ENCODE measurements around the gene DCDC2C. TPM values are rescaled to one million over a fixed set of nuclear protein-coding genes. Genes with fewer than 3 reads are reported as not detected.

The DCDC2C gene
- total RNA-seq, 2 donors from 2014 or later = 5.9 TPM; not detected in 1

DNA sequence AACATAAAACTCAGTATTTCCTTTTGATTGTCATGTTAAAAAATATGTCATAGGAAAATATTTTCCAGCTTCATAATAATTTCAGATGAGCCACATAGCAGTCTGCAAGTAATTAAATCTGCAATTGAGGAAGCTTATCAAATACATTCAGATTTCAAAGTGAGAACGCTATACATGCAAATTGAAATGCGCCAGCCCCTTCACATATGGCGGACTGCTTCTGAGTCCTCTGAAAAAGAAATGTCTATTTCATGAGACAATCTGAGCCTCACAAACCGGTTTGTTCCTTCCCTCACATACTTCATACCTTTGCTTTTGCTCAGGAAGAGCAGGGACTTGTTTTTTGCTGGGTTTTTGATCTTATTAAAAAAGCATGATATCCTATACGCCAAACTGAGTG lies 2.3 kb upstream of the DCDC2C start:
- 76% methylated on average over 5 of the region's 5 CpGs for WGBS

DNA sequence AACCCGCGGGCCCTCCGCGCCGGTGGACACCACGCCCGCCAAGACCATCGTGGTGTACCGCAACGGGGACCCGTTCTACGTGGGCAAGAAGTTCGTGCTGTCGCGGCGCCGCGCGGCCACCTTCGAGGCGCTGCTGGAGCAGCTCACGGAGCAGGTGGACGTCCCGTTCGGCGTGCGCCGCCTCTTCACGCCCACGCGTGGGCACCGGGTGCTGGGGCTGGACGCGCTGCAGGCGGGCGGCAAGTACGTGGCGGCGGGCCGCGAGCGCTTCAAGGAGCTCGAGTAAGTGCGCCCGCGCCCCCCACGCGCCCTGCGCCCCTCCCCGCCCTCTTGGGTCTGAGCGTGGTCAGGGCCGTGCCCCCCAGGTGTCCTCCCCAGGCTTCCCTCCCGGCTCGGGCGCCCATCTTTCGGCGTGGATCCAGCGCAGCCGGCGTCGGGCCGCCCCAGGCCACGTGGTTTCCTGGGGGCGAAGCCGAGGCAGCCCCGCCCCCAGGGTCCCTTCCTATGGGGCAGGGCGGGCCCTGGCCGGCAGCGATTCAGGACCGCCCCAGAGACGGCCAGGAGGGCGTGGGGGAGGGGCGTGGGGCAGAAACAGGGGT lies 481 bp downstream of the DCDC2C start:
- 25% methylated on average over 29 of the region's 73 CpGs for WGBS
- Histone ChIP-seq H3K27ac (no peak overlapping the region), H3K4me3 (peak overlapping the region in 1 of 2 donors; percentile 8), H3K27me3 (replicated peaks; ENCODE audit: insufficient read depth) (peaks cover 11% of the 10 kb centered on the region), H3K36me3 (no peaks in the 10 kb centered on the region), H3K4me1 (replicated peaks) (no peaks in the 10 kb centered on the region), H3K9me3 (no peaks in the 10 kb centered on the region)
- DNase-seq (ENCODE audit: low spot score) = no peak
- TF ChIP-seq, protein P1, sequence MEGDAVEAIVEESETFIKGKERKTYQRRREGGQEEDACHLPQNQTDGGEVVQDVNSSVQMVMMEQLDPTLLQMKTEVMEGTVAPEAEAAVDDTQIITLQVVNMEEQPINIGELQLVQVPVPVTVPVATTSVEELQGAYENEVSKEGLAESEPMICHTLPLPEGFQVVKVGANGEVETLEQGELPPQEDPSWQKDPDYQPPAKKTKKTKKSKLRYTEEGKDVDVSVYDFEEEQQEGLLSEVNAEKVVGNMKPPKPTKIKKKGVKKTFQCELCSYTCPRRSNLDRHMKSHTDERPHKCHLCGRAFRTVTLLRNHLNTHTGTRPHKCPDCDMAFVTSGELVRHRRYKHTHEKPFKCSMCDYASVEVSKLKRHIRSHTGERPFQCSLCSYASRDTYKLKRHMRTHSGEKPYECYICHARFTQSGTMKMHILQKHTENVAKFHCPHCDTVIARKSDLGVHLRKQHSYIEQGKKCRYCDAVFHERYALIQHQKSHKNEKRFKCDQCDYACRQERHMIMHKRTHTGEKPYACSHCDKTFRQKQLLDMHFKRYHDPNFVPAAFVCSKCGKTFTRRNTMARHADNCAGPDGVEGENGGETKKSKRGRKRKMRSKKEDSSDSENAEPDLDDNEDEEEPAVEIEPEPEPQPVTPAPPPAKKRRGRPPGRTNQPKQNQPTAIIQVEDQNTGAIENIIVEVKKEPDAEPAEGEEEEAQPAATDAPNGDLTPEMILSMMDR (IDR thresholded peaks at IDR 0.05) = no peak
- no peak for TF ChIP-seq POLR2A (IDR thresholded peaks at IDR 0.05)
- no peak for TF ChIP-seq POLR2AphosphoS5 (IDR thresholded peaks at IDR 0.05)
- intact Hi-C loops (cut with DNase I) = no loop called here

More for the DNA sequence above, 2.3 kb upstream of the DCDC2C start:
- Histone ChIP-seq H3K27ac (no peak overlapping the region), H3K9me3 (no peaks in the 10 kb centered on the region), H3K4me3 (no peak overlapping the region), H3K4me1 (replicated peaks) (no peaks in the 10 kb centered on the region), H3K27me3 (replicated peaks; ENCODE audit: insufficient read depth) (peaks cover 11% of the 10 kb centered on the region), H3K36me3 (no peaks in the 10 kb centered on the region)
- intact Hi-C loops (cut with DNase I) = no loop called here
- TF ChIP-seq POLR2AphosphoS5 (IDR thresholded peaks at IDR 0.05) = no peak
- TF ChIP-seq POLR2A (IDR thresholded peaks at IDR 0.05) = no peak
- TF ChIP-seq, protein P1 (IDR thresholded peaks at IDR 0.05) = no peak
- DNase-seq (ENCODE audit: low spot score) = no peak

DNA sequence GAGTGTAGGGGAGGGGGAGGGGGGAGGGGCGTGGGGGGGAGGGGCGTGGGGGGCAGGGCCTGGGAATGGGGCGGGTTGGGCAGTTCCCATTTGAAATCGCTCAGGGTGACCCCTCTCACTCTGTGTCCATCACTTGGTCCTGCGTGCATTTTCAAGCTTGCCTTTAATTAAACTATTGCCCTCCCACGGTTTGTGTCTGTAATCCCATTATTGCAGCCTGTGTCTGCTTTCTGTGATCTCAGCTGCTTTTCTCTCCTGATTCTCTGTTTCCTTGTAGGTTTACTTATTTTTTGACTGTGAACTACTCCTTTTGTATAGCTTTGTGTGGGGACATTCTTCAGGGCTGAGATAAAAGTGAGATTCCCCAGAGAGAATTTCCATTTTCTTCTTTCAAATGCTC lies 1.3 kb downstream of the DCDC2C start:
- WGBS = 27% methylated on average over 6 of the region's 6 CpGs
- Histone ChIP-seq H3K27ac (no peak overlapping the region), H3K36me3 (no peaks in the 10 kb centered on the region), H3K27me3 (replicated peaks; ENCODE audit: insufficient read depth) (peaks cover 11% of the 10 kb centered on the region), H3K4me3 (no peak overlapping the region), H3K4me1 (replicated peaks) (no peaks in the 10 kb centered on the region), H3K9me3 (no peaks in the 10 kb centered on the region)
- no peak for DNase-seq (ENCODE audit: low spot score)
- TF ChIP-seq, protein P1 (IDR thresholded peaks at IDR 0.05) = no peak
- TF ChIP-seq POLR2AphosphoS5 (IDR thresholded peaks at IDR 0.05) = no peak
- TF ChIP-seq POLR2A (IDR thresholded peaks at IDR 0.05) = no peak
- intact Hi-C loops (cut with DNase I) = no loop called here

DNA sequence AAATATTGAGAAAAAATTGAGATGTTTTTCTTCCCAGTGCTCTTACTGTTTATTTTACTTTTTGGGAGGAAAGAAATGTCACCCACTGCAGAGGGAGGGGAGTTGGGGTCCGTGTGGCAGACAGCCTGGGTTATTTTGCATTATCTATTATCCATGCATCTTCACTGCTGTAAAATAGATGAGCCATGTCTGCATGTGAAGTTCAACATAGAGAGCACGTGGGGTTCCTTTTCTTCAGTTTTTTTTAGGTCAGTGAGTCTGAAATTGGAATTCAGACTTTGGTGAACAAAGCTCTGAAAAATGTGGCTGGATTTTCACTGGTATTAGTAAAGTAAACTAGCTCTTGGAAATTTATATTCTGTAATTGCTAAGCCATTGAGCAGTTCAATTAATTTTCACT lies 2.4 kb downstream of the DCDC2C start:
- intact Hi-C loops (cut with DNase I) = no loop called here
- no peaks in the 10 kb centered on the region for H3K4me1 ChIP-seq (replicated peaks)
- WGBS = 34% methylated on average over 2 of the region's 2 CpGs
- no peak for TF ChIP-seq POLR2A (IDR thresholded peaks at IDR 0.05)
- TF ChIP-seq POLR2AphosphoS5 (IDR thresholded peaks at IDR 0.05) = no peak
- TF ChIP-seq, protein P1 (IDR thresholded peaks at IDR 0.05) = no peak
- no peaks in the 10 kb centered on the region for H3K9me3 ChIP-seq
- no peak for DNase-seq (ENCODE audit: low spot score)
- no peaks in the 10 kb centered on the region for H3K36me3 ChIP-seq
- no peak overlapping the region for H3K27ac ChIP-seq
- H3K4me3 ChIP-seq = no peak overlapping the region
- peaks cover 11% of the 10 kb centered on the region for H3K27me3 ChIP-seq (replicated peaks; ENCODE audit: insufficient read depth)

DNA sequence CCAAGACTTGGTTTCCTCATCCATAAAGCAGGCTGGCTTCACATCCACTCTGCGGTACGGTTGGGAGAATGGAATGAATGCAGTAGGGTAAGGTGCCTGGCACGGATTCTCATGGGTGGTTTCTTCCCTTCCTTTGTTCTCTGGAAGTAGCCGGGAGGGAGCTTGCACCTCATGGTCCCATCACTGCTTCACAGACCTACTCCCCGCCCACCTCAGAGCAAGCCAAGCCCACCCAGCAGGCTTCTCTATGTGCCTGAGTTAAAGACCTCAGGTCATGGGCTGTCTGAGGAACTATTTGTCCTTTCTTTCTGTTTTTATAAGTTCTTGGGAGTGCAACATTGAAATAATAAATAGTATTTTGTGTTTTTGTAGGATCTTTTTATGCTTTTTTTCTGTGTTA lies 3.5 kb downstream of the DCDC2C start:
- Histone ChIP-seq H3K4me1 (replicated peaks) (no peaks in the 10 kb centered on the region), H3K36me3 (no peaks in the 10 kb centered on the region), H3K27me3 (replicated peaks; ENCODE audit: insufficient read depth) (peaks cover 11% of the 10 kb centered on the region), H3K4me3 (no peak overlapping the region), H3K27ac (no peak overlapping the region), H3K9me3 (no peaks in the 10 kb centered on the region)
- 46% methylated on average over 5 of the region's 5 CpGs for WGBS
- no peak for TF ChIP-seq POLR2A (IDR thresholded peaks at IDR 0.05)
- no peak for TF ChIP-seq POLR2AphosphoS5 (IDR thresholded peaks at IDR 0.05)
- TF ChIP-seq, protein P1 (IDR thresholded peaks at IDR 0.05) = no peak
- intact Hi-C loops (cut with DNase I) = no loop called here
- DNase-seq (ENCODE audit: low spot score) = no peak

Data from prostate gland (tissue), 2 donors.